Testis (tissue), 3 donors: Measurements from ENCODE around the gene FLNB. TPM values are rescaled to one million over a fixed set of nuclear protein-coding genes. Genes with fewer than 3 reads are reported as not detected.

Experiments used
- DNase-seq: peaks from one replicate; pipeline ENCODE4 v3.0.0-alpha.2; 2019
- H3K27ac ChIP-seq, 2 donors: fragments of 200-600 bp; sonication (generic); one replicate each; pipeline ENCODE4 v1.5.1; 2019
- H3K27me3 ChIP-seq: fragments of 200-600 bp; sonication (generic); one replicate; pipeline ENCODE4 v1.5.1; 2019
- H3K36me3 ChIP-seq: fragments of 200-600 bp; sonication (generic); one replicate; pipeline ENCODE4 v1.5.1; 2017; ENCODE audit warnings: low read depth; ENCODE audit errors: missing control alignments
- H3K4me1 ChIP-seq: fragments of 200-600 bp; sonication (generic); one replicate; pipeline ENCODE4 v1.5.1; 2019
- H3K4me3 ChIP-seq, 2 donors: fragments of 200-600 bp; sonication (generic); one replicate each; pipeline ENCODE4 v1.5.1; 2017 to 2019
- H3K9me3 ChIP-seq: fragments of 200-600 bp; sonication (generic); one replicate; pipeline ENCODE4 v1.5.1; 2017
- POLR2A ChIP-seq: fragments of 450-650 bp; IDR thresholded peaks from one replicate; pipeline ENCODE4 v1.6.1; 2017; ENCODE audit warnings: antibody characterized with exemption, mild to moderate bottlenecking, moderate library complexity
- WGBS, 2 donors: methylation state at CpG; one replicate each; pipeline ENCODE4 v1.1.5; 2018; 5-methylcytosine and 5-hydroxymethylcytosine counted together
- intact Hi-C: fragments of 100-400 bp; cut with DNase I; formaldehyde crosslinking; loops from one replicate; pipeline ENCODE4 v1.15.1; 2023; ENCODE audit warnings: low total_unique reads
- polyA plus RNA-seq: library from polyadenylated mRNA; stranded (reverse); fragments of 350-450 nt; fragmentation: Illumina TruSeq; extraction: RNeasy Lipid Tissue Mini Kit (QIAGEN cat#74804); gene quantifications from one replicate; pipeline ENCODE4 v1.2.3, GENCODE V29; 2014; ENCODE audit warnings: low read depth, low replicate concordance; ENCODE audit not compliant: insufficient read depth
- total RNA-seq, 2 donors: library from RNA; depleted of rRNA; stranded (reverse); fragments of >200 nt; gene quantifications; one replicate each; pipeline ENCODE4 v1.2.3, GENCODE V29; 2016
- TF ChIP-seq, protein P1 (sequence below), 3 experiments: fragments of 450-650 bp in 2 of 3; fragments of 200-600 bp in 1 of 3; sonication (generic) in 1 of 3; IDR thresholded peaks; one replicate each; pipeline ENCODE4 v1.5.1; 2016 to 2019; ENCODE audit warnings: antibody characterized with exemption in 3 of 3, mild to moderate bottlenecking in 2 of 3, moderate library complexity in 1 of 3

Gene FLNB
- total and polyA plus RNA-seq, 3 donors from 2014 or later, result 105 to 199 (median 166) TPM

GRCh38 chr3:58184309-58184981, 176.2 kb downstream of the FLNB start:
- DNase-seq, result no peak
- Histone ChIP-seq H3K4me1 (peaks cover 5% of the 10 kb centered on the region), H3K4me3 (no peak overlapping the region), H3K9me3 (no peaks in the 10 kb centered on the region), H3K36me3 (no peaks in the 10 kb centered on the region), H3K27ac (no peak overlapping the region), H3K27me3 (no peaks in the 10 kb centered on the region)
- WGBS, 2 donors, result 95 to 96% methylated on average over 10 to 11 of the region's 11 CpGs
- intact Hi-C loops, result loop anchor here (5.0 kb wide), 1 partner anchor 118 kb away; no protein-coding TSS in a partner anchor
- TF ChIP-seq, protein P1, sequence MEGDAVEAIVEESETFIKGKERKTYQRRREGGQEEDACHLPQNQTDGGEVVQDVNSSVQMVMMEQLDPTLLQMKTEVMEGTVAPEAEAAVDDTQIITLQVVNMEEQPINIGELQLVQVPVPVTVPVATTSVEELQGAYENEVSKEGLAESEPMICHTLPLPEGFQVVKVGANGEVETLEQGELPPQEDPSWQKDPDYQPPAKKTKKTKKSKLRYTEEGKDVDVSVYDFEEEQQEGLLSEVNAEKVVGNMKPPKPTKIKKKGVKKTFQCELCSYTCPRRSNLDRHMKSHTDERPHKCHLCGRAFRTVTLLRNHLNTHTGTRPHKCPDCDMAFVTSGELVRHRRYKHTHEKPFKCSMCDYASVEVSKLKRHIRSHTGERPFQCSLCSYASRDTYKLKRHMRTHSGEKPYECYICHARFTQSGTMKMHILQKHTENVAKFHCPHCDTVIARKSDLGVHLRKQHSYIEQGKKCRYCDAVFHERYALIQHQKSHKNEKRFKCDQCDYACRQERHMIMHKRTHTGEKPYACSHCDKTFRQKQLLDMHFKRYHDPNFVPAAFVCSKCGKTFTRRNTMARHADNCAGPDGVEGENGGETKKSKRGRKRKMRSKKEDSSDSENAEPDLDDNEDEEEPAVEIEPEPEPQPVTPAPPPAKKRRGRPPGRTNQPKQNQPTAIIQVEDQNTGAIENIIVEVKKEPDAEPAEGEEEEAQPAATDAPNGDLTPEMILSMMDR (IDR thresholded peaks at IDR 0.05), result no peak
- no peak for TF ChIP-seq POLR2A

GRCh38 chr3:58184982-58185360, 176.7 kb downstream of the FLNB start:
- DNase-seq, result no peak
- TF ChIP-seq, protein P1 (IDR thresholded peaks at IDR 0.05), result no peak
- no peak for TF ChIP-seq POLR2A
- Histone ChIP-seq H3K4me1 (peaks cover under 1% of the 10 kb centered on the region), H3K27ac (no peak overlapping the region), H3K4me3 (no peak overlapping the region), H3K27me3 (no peaks in the 10 kb centered on the region), H3K36me3 (no peaks in the 10 kb centered on the region), H3K9me3 (no peaks in the 10 kb centered on the region)
- 90 to 93% methylated on average over 7 of the region's 7 CpGs for WGBS, 2 donors
- intact Hi-C loops, result loop anchor here (5.0 kb wide), 1 partner anchor 117 kb away; no protein-coding TSS in a partner anchor

- Histone ChIP-seq H3K4me1 (no peaks in the 10 kb centered on the region), H3K27me3 (no peaks in the 10 kb centered on the region), H3K9me3 (no peaks in the 10 kb centered on the region), H3K27ac (no peak overlapping the region), H3K4me3 (no peak overlapping the region), H3K36me3 (no peaks in the 10 kb centered on the region)
- TF ChIP-seq, protein P1 (IDR thresholded peaks at IDR 0.05), result no peak
- no peak for TF ChIP-seq POLR2A
- intact Hi-C loops, result no loop called here
- DNase-seq, result no peak
- 86% methylated on average over 6 of the region's 6 CpGs for WGBS, 2 donors
Measured at GRCh38 chr3:58188173-58188564, 179.9 kb downstream of the FLNB start.

- no peak for TF ChIP-seq POLR2A
- TF ChIP-seq, protein P1 (IDR thresholded peaks at IDR 0.05), result no peak
- intact Hi-C loops, result no loop called here
- Histone ChIP-seq H3K9me3 (no peaks in the 10 kb centered on the region), H3K36me3 (no peaks in the 10 kb centered on the region), H3K4me3 (no peak overlapping the region), H3K27ac (no peak overlapping the region), H3K4me1 (no peaks in the 10 kb centered on the region), H3K27me3 (no peaks in the 10 kb centered on the region)
- DNase-seq, result no peak
- WGBS, 2 donors, result 80 to 81% methylated on average over 10 of the region's 10 CpGs
Measured at GRCh38 chr3:58188921-58189451, 180.8 kb downstream of the FLNB start.

DNA sequence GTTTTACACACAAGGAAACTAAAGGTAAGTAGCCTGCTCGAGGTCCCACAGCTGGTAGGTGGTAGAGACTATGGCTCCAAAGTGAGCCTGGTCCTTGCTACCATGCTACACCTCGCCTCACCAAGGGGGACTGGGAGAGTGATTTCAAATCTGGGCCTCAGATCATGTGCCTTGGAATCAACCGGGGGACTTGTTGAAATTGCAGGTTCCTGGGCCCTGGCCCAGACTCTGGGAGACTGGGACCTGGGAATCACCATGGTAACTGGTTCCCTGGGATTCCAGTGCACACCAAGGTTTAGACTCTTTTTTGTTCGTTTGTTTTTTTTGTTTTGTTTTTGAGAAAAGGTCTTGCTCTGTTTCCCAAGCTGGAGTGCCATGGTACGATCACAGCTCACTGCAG, 181.5 kb downstream of the FLNB start:
- TF ChIP-seq, protein P1 (IDR thresholded peaks at IDR 0.05), result no peak
- TF ChIP-seq POLR2A, result no peak
- Histone ChIP-seq H3K9me3 (no peaks in the 10 kb centered on the region), H3K27me3 (no peaks in the 10 kb centered on the region), H3K4me1 (no peaks in the 10 kb centered on the region), H3K4me3 (no peak overlapping the region), H3K36me3 (no peaks in the 10 kb centered on the region), H3K27ac (no peak overlapping the region)
- WGBS, 2 donors, result 78 to 79% methylated on average over 5 of the region's 5 CpGs
- intact Hi-C loops, result no loop called here
- DNase-seq, result no peak
